GM13977 (cell line): ENCODE data around the gene A1CF.
"Not testable (repeated sequence)": the region's sequence is repeated elsewhere in the genome, so short reads cannot be mapped to it uniquely, and the experiment has no call there.

Experiments
- DNase-seq: peaks from one replicate; pipeline ENCODE4 v3.0.0; 2012; ENCODE audit warnings: low spot score
- in situ Hi-C: fragments of 300-500 bp; cut with MboI; formaldehyde crosslinking; loops from one replicate; pipeline ENCODE4 v1.12.0; 2022; ENCODE audit warnings: low sequenced_read_pairs, low pct_unique_long_range_greater_than_20kb, mixed read lengths, inconsistent platforms; ENCODE audit not compliant: unreplicated experiment
- TF ChIP-seq, protein P1 (sequence below): IDR thresholded peaks from 2 replicates; pipeline ENCODE4 v1.5.1; 2012; ENCODE audit warnings: mild to moderate bottlenecking, control low read depth; ENCODE audit not compliant: insufficient read depth; ENCODE audit errors: extremely low read depth, missing control alignments

A1CF gene

DNA sequence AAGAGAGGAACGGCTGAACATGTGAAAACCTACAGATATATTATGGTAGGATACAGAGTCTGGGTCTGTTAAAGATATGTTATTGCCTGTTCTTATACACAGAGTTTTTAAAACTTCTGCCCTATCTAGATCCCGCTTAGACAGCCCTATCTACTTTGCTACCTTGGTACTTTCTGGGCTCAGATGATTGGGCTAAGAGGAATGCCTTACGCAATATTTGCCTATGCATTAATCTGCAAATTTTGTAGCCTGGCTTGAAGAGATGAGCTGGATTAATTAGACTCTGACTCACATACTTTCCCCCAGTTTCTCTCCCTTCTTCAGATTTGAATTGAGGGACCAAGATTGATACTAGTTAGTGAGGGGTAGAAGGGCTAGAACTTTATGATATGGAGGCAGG is 33.6 kb upstream of the A1CF start:
- DNase-seq: no peak
- in situ Hi-C loops: no loop called here
- TF ChIP-seq, protein P1, sequence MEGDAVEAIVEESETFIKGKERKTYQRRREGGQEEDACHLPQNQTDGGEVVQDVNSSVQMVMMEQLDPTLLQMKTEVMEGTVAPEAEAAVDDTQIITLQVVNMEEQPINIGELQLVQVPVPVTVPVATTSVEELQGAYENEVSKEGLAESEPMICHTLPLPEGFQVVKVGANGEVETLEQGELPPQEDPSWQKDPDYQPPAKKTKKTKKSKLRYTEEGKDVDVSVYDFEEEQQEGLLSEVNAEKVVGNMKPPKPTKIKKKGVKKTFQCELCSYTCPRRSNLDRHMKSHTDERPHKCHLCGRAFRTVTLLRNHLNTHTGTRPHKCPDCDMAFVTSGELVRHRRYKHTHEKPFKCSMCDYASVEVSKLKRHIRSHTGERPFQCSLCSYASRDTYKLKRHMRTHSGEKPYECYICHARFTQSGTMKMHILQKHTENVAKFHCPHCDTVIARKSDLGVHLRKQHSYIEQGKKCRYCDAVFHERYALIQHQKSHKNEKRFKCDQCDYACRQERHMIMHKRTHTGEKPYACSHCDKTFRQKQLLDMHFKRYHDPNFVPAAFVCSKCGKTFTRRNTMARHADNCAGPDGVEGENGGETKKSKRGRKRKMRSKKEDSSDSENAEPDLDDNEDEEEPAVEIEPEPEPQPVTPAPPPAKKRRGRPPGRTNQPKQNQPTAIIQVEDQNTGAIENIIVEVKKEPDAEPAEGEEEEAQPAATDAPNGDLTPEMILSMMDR: no peak

DNA sequence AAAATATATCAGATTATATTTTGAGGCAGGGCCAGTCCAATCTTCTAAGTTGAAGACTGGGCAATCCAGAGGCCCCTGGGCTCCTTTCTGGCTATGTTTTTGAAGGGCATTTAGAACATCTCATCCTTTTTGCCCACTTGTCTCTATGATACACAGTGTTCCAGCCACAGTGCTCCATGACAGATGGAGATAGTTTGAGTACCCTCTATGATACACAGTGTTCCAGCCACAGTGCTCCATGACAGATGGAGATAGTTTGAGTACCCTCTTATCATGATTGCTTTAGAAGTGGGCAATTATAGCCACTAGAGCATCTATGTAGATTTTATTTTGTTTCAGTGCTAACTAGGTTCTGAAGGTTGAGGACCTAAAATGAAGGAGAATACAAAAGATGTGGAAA is 33.1 kb upstream of the A1CF start:
- in situ Hi-C loops: no loop called here
- no peak for DNase-seq
- TF ChIP-seq, protein P1: no peak

DNA sequence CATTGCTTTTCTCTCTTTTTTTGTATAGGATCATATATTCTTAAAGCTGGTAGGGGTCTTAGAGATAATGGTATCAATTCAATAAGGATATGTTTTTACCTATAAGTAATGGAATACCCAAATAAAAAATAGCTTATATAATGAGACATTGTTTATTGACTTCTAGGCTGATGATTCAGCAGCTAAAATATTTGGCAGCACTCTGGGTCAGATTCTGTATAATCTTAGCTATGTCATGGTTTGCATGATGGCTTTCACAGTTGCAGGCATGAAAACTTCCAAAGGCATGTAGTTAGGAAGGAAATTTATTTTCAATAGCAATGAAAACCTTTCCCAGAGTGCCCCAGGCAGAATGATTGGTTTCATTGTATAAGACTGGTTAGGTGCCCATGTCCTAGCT is 32.1 kb upstream of the A1CF start:
- in situ Hi-C loops: no loop called here
- no peak for DNase-seq
- TF ChIP-seq, protein P1: no peak

DNA sequence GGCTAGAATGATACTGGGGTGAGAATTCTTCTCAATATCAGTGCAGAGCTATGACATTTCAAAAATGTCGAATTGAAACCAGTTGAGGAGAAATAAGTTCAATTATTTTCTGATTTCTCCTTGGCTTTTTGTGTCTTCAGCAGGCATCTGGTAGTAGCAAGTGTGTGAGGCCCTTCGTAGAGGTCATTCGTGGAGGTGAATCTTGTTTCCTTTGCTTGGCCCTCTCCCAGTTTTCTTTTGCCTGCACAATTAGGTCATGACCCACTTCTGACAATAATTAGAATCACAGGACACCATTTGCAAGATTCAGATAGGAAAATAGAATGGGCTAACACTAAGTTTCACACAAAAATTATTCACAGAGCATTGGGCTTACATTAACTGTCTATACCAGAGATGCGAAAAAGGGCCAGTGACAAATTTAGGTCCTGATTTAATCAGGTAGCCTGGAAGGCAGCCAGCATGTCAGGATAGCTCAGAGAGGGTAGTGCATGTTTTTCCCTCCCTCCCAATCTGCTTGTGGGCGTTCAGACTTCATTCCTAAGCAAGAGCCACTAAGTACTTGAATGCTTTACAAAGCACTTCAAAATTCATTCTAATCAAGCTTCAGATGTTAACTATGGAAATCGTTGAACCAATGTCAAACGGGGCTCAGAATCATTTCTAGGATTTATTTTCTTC is 24.0 kb upstream of the A1CF start:
- TF ChIP-seq, protein P1: no peak
- DNase-seq: no peak
- in situ Hi-C loops: no loop called here

DNA sequence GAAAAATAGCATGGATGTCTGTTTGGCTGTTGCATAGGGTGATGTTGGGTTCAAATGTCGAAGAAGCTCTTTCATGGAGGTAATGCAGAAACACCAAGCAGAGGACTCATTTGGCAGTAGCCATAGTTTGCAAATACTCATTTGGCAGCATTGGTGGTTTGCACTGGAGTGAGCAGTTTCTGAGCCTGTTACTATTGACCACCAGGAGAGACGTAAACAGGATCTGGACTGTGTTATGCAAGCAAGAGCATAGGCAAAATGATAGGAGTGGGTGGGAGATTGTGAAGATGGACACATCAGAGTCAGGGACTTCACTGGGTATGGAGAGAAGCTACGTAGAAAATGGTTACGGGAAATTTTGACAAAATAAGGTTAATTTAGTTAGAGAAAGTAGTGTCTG is 22.9 kb upstream of the A1CF start:
- TF ChIP-seq, protein P1: no peak
- no peak for DNase-seq
- in situ Hi-C loops: no loop called here

DNA sequence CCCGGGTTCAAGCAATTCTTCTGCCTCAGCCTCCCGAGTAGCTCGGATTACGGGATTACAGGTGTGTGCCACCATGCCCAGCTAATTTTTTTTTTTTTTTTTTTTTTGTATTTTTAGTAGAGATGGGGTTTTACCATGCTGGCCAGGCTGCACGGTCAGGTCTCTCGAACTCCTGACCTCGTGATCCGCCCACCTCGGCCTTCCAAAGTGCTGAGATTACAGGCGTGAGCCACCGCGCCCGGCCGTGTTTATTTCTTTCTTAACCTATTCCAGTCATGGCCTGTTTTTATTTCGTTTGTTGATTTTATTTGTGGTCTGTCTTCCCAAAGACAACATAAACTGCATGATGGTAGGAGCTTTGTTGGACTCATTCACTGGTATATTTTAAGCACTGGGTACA is 20.4 kb upstream of the A1CF start:
- in situ Hi-C loops, DNase-seq: not testable (repeated sequence)

DNA sequence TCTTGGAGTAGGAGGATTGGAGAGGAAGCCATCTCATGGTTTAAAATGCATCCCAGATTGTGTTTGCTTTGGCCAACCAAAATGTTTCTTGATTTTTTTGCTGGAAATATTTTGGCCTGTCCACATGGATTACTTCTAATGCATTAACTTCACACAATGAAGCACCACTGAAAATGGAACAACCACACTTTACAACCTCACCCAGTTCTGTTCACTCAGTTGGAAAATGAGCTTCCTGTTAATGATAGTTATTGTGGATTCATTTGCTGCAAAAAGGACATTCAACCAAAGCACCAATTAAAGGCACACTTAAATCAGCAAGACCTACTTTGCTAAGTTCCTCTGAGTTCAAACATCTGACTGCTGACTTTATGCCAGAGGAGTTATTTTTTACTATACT is 11.3 kb upstream of the A1CF start:
- no peak for DNase-seq
- TF ChIP-seq, protein P1: no peak
- in situ Hi-C loops: no loop called here
